A172 (cell line): Measurements from ENCODE around the gene KRTAP25-1. TPM values are rescaled to one million over a fixed set of nuclear protein-coding genes. Genes with fewer than 3 reads are reported as not detected.

ENCODE experiments used
- DNase-seq: peaks from one replicate; pipeline ENCODE4 v3.0.0-alpha.2; 2015; ENCODE audit warnings: low spot score
- total RNA-seq: library from RNA; depleted of rRNA; stranded (reverse); fragments of >200 nt; shearing (Covaris generic); gene quantifications from 2 replicates; pipeline ENCODE4 v1.2.3, GENCODE V29; 2014; rRNA removed

Gene KRTAP25-1
- total RNA-seq, 1 experiment from 2014 or later = not detected

GRCh38 chr21:30249936-30250335 is 39.4 kb downstream of the KRTAP25-1 start:
- DNase-seq = no peak

DNA sequence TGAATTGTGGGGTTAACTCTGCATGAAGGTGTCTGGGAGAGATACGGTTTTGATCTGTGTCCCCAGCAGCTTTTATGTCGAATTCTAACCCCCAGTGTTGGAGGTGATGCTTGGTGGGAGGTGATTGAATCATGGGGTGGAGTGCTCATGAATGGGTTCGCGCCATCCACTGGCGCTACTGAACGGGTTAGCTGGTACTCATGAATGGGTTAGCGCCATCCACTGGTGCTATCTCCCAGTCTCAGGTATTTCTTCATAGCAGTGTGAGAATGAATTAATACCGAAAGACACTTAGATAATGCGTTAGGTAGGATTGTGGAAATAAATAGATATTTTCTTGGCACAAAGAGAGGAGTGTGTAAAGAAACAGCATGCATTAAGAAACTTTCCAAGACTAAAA is 40.5 kb downstream of the KRTAP25-1 start:
- DNase-seq = no peak

GRCh38 chr21:30245061-30245460 is 44.3 kb downstream of the KRTAP25-1 start:
- DNase-seq = no peak

DNA sequence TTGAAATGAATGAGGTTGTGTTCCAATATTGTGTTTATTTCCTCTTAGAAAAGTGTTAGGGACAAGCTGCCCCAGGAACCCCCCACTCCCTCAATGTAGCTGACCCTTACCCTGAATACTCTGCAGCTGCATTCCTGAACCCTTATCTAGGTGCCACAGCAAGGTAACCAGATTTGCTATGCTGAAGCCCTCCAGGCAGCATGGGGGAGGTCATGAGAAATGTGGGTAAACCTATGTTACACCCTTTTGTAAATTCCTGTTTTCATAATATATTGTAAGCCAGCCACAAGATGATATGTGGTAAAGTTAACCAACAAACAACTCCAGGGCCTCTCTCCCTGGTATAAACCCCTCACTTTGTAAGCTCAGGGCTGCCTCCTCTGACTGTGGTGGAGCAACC is 45.6 kb downstream of the KRTAP25-1 start:
- DNase-seq = no peak

DNA sequence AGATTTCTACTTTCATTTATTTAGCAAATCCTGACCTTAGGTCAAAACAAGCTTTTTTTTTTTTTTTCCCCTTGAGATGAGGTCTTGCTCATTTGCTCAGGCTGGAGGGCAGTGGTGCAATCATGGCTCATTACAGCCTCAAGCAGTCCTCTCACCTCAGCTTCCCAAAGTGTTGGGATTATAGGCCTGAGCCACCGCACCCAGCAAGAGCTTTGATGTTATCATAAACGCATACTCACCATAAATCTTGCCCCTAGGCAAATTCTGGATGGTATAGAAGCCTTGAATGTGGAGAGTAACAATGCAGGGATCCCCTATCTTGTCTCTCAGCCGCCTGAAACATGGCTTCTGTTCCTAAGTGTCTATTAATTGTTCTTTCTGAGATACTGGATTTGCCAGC is 48.7 kb downstream of the KRTAP25-1 start:
- no peak for DNase-seq

Other genes with a start within 250 kb of the KRTAP25-1 start
- not detected in 2 replicates for gene CLDN17, start 122.7 kb downstream of the KRTAP25-1 start, total RNA-seq
- not detected in 2 replicates for gene CLDN8, start 73.4 kb downstream of the KRTAP25-1 start, total RNA-seq
- not detected in 2 replicates for gene KRTAP24-1, start 6.6 kb downstream of the KRTAP25-1 start, total RNA-seq
- not detected in 2 replicates for gene KRTAP26-1, start 30.8 kb upstream of the KRTAP25-1 start, total RNA-seq
- gene KRTAP27-1, start 48.2 kb upstream of the KRTAP25-1 start, total RNA-seq = not detected in 2 replicates
- not detected in 2 replicates for gene KRTAP23-1, start 59.1 kb upstream of the KRTAP25-1 start, total RNA-seq
- gene KRTAP13-2, start 82.8 kb upstream of the KRTAP25-1 start, total RNA-seq = not detected in 2 replicates
- not detected in 2 replicates for gene KRTAP13-1, start 106.5 kb upstream of the KRTAP25-1 start, total RNA-seq
- gene KRTAP13-3, start 136.4 kb upstream of the KRTAP25-1 start, total RNA-seq = not detected in 2 replicates
- gene KRTAP13-4, start 140.7 kb upstream of the KRTAP25-1 start, total RNA-seq = not detected in 2 replicates
- gene KRTAP15-1, start 150.8 kb upstream of the KRTAP25-1 start, total RNA-seq = not detected in 2 replicates
- gene KRTAP19-1, start 190.9 kb upstream of the KRTAP25-1 start, total RNA-seq = not detected in 2 replicates
- not detected in 2 replicates for gene KRTAP19-2, start 197.9 kb upstream of the KRTAP25-1 start, total RNA-seq
- gene KRTAP19-3, start 202.5 kb upstream of the KRTAP25-1 start, total RNA-seq = not detected in 2 replicates
- not detected in 2 replicates for gene KRTAP19-4, start 207.7 kb upstream of the KRTAP25-1 start, total RNA-seq
- not detected in 2 replicates for gene KRTAP19-5, start 212.6 kb upstream of the KRTAP25-1 start, total RNA-seq